AG09309 (cell line): Measurements from ENCODE around the gene RNU1-3.
"Not testable (repeated sequence)": the region's sequence is repeated elsewhere in the genome, so short reads cannot be mapped to it uniquely, and the experiment has no call there.

Source experiments
- DNase-seq: peaks from one replicate; pipeline ENCODE4 v3.0.0-alpha.2; 2010; ENCODE audit warnings: low read depth
- H3K4me3 ChIP-seq: 2 replicates; pipeline ENCODE4 v1.5.1; 2011; ENCODE audit warnings: mild to moderate bottlenecking, low read depth, low read length, moderate library complexity; ENCODE audit not compliant: control insufficient read depth
- CTCF ChIP-seq: IDR thresholded peaks from 2 replicates; pipeline ENCODE4 v1.5.1; 2011; ENCODE audit warnings: mild to moderate bottlenecking, low read depth, low read length, inconsistent platforms; ENCODE audit not compliant: insufficient read depth, control insufficient read depth; ENCODE audit errors: missing control alignments

RNU1-3 gene

DNA sequence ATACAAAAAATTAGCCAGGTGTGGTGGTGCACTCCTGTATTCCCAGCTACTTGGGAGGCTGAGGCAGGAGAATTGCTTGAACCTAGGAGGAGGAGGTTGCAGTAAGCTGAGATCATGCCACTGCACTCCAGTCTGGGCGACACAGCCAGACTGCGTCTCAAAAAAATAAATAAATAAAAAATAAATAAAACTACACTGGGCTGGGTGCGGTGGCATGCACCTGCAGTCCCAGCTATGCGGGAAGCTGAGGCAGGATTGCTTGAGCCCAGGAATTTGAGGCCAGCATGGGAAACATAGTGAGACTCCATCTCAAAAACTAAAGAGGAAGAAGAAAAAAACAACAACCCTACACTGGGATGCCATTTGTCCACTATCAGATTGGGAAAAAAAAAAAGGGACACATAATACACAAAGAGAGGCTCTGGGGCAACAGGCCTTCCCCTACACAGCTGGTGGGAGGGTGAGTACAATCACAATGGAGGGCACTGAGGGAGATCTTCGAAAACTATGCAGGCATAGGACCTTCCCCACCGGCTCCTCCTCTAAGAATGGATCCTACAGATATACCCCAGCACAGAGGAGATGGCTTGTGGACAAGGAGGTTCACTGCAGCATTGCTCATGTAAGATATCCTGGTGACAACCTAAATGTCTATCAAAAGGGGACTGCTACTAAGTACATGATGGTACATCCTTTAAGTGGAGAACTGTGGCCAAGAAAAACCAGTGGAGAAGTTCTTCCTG is 33.0 kb downstream of the RNU1-3 start:
- H3K4me3 ChIP-seq, DNase-seq: not testable (repeated sequence)

GRCh38 chr1:16632044-16632850 is 34.5 kb downstream of the RNU1-3 start:
- H3K4me3 ChIP-seq, DNase-seq: not testable (repeated sequence)

DNA sequence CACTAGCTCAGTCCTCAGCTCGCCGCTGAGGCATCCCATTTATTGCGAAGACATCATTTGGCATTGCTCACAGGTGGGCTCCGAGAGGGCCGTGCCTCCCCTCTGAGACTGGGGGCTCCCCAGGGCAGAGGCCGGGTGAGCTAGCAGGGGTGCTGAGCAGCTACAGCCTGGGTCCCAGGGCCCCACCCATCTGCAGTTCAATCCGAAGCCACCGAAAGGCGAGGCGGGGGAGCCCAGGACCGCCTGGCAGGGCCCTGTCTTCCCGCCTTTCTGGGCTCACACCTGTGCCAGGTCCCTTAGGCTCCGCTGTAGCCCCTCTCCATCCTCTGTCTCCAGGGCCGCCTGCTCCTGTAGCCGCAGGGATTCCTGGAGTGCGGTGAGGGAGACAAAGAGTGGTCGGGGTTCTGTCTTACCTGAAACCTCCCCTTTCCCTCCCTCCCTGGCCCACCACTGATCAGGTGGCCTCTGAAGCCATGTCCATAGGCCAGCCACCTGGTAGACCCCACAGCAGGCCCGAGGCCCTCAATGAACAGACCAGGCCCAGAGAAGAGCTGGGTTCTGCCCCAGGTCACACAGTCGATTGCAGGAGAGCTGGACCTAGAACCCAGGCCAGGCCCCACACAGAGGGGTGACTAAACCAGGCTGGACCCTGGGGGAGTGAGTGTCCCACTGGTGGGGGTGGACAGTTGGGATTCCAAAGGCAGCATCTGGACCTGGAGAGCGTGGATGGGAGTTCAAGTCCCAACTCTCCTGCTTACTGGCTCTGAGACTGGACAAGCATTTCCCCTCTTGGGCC is 35.3 kb downstream of the RNU1-3 start:
- no peak for DNase-seq
- no peak overlapping the region for H3K4me3 ChIP-seq
- TF ChIP-seq CTCF, result no peak

GRCh38 chr1:16630661-16631247 is 36.0 kb downstream of the RNU1-3 start:
- no peak overlapping the region for H3K4me3 ChIP-seq
- no peak for DNase-seq
- no peak for TF ChIP-seq CTCF

- H3K4me3 ChIP-seq, DNase-seq: not testable (repeated sequence)
Observed at GRCh38 chr1:16629916-16630530, 36.7 kb downstream of the RNU1-3 start.

GRCh38 chr1:16628361-16629111 is 38.2 kb downstream of the RNU1-3 start:
- no peak for TF ChIP-seq CTCF
- no peak overlapping the region for H3K4me3 ChIP-seq
- DNase-seq, result no peak

- H3K4me3 ChIP-seq, DNase-seq: not testable (repeated sequence)
Observed at GRCh38 chr1:16626409-16626983, 40.3 kb downstream of the RNU1-3 start.
